H9 (cell line): ENCODE results near the gene SPATA6L. TPM values are rescaled to one million over a fixed set of nuclear protein-coding genes. Genes with fewer than 3 reads are reported as not detected.

Experiments
- DNase-seq: peaks from one replicate; pipeline ENCODE4 v3.0.0-alpha.2; 2017
- H2AFZ ChIP-seq: one replicate; pipeline ENCODE4 v1.6.1; 2013; ENCODE audit warnings: mild to moderate bottlenecking, low read length, control low read depth, moderate library complexity
- H2AK5ac ChIP-seq: 2 replicates; pipeline ENCODE4 v1.6.1; 2013; ENCODE audit warnings: low read length, control low read depth, mixed read lengths; ENCODE audit not compliant: insufficient read length
- H2BK120ac ChIP-seq: one replicate; pipeline ENCODE4 v1.6.1; 2013; ENCODE audit warnings: low read depth, mild to moderate bottlenecking, low read length, control low read depth, inconsistent platforms; ENCODE audit not compliant: poor library complexity, severe bottlenecking
- H2BK12ac ChIP-seq: 2 replicates; pipeline ENCODE4 v1.6.1; 2013; ENCODE audit warnings: low read length, control low read depth, mixed read lengths, low read depth; ENCODE audit not compliant: insufficient read length
- H2BK15ac ChIP-seq: 2 replicates; pipeline ENCODE4 v1.6.1; 2013; ENCODE audit warnings: low read depth, low read length, control low read depth
- H2BK20ac ChIP-seq: one replicate; pipeline ENCODE4 v1.6.1; 2013; ENCODE audit warnings: low read depth, mild to moderate bottlenecking, low read length, control low read depth, inconsistent platforms; ENCODE audit not compliant: poor library complexity, severe bottlenecking
- H2BK5ac ChIP-seq: 2 replicates; pipeline ENCODE4 v1.6.1; 2013; ENCODE audit warnings: low read length, control low read depth, mixed read lengths; ENCODE audit not compliant: insufficient read length
- H3K14ac ChIP-seq: 2 replicates; pipeline ENCODE4 v1.6.1; 2013; ENCODE audit warnings: low read length, control low read depth; ENCODE audit not compliant: insufficient read depth
- H3K18ac ChIP-seq: 2 replicates; pipeline ENCODE4 v1.6.1; 2013; ENCODE audit warnings: low read depth, mild to moderate bottlenecking, mixed read lengths, low read length, control low read depth; ENCODE audit not compliant: insufficient read length
- H3K23ac ChIP-seq: 2 replicates; pipeline ENCODE4 v1.6.1; 2013; ENCODE audit warnings: low read length, control low read depth, mixed read lengths, low read depth; ENCODE audit not compliant: insufficient read length
- H3K23me2 ChIP-seq: 2 replicates; pipeline ENCODE4 v1.6.1; 2013; ENCODE audit warnings: low read depth, mild to moderate bottlenecking, mixed read lengths, low read length, control low read depth; ENCODE audit not compliant: insufficient read length, poor library complexity, severe bottlenecking
- H3K27ac ChIP-seq: 2 replicates; pipeline ENCODE4 v1.5.1; 2013; ENCODE audit warnings: low read length, control low read depth, mixed read lengths, low read depth; ENCODE audit not compliant: insufficient read length
- H3K27me3 ChIP-seq: 2 replicates; pipeline ENCODE4 v1.6.1; 2013; ENCODE audit warnings: low read length, control low read depth, inconsistent platforms; ENCODE audit not compliant: insufficient read depth
- H3K4ac ChIP-seq: 2 replicates; pipeline ENCODE4 v1.6.1; 2013; ENCODE audit warnings: low read depth, mild to moderate bottlenecking, control low read depth, inconsistent platforms, low read length, moderate library complexity
- H3K4me1 ChIP-seq: 2 replicates; pipeline ENCODE4 v1.6.1; 2013; ENCODE audit warnings: low read length, control low read depth, inconsistent platforms; ENCODE audit not compliant: insufficient read depth
- H3K4me2 ChIP-seq: 2 replicates; pipeline ENCODE4 v1.6.1; 2013; ENCODE audit warnings: low read length, control low read depth, mixed read lengths; ENCODE audit not compliant: insufficient read length, insufficient read depth
- H3K56ac ChIP-seq: 2 replicates; pipeline ENCODE4 v1.6.1; 2013; ENCODE audit warnings: low read depth, mild to moderate bottlenecking, mixed read lengths, low read length, control low read depth; ENCODE audit not compliant: insufficient read length
- H3K79me1 ChIP-seq: 2 replicates; pipeline ENCODE4 v1.6.1; 2013; ENCODE audit warnings: low read depth, mild to moderate bottlenecking, moderate library complexity, low read length, control low read depth, inconsistent platforms; ENCODE audit not compliant: insufficient read depth, poor library complexity, severe bottlenecking
- H3K79me2 ChIP-seq: 2 replicates; pipeline ENCODE4 v1.6.1; 2013; ENCODE audit warnings: low read length, control low read depth, inconsistent platforms; ENCODE audit not compliant: insufficient read depth
- H3K9ac ChIP-seq: 2 replicates; pipeline ENCODE4 v1.6.1; 2013; ENCODE audit warnings: low read length, control low read depth, mixed read lengths; ENCODE audit not compliant: insufficient read length; ENCODE audit errors: extremely low read depth
- H3K9me3 ChIP-seq: one replicate; pipeline ENCODE4 v1.6.1; 2013; ENCODE audit warnings: low read depth, low read length, inconsistent platforms; ENCODE audit not compliant: control insufficient read depth
- H3T11ph ChIP-seq: one replicate; pipeline ENCODE4 v1.6.1; 2013; ENCODE audit warnings: mild to moderate bottlenecking, low read length, control low read depth, inconsistent platforms
- H4K20me1 ChIP-seq: one replicate; pipeline ENCODE4 v1.6.1; 2013; ENCODE audit not compliant: control insufficient read depth, insufficient read length, insufficient read depth
- H4K5ac ChIP-seq: 2 replicates; pipeline ENCODE4 v1.6.1; 2013; ENCODE audit warnings: low read depth, mild to moderate bottlenecking, mixed read lengths, low read length, control low read depth; ENCODE audit not compliant: insufficient read length
- H4K8ac ChIP-seq: replicated peaks from 2 replicates; pipeline ENCODE4 v1.6.1; 2013; ENCODE audit warnings: low read length, control low read depth, mixed read lengths, low read depth; ENCODE audit not compliant: insufficient read length
- H4K91ac ChIP-seq: 2 replicates; pipeline ENCODE4 v1.6.1; 2013; ENCODE audit warnings: low read depth, mild to moderate bottlenecking, moderate library complexity, mixed read lengths, low read length, control low read depth; ENCODE audit not compliant: insufficient read length
- H3K27ac Mint-ChIP-seq, 3 experiments: 2 replicates in 2 of 3; 3 replicates in 1 of 3; pipeline ENCODE4 v1.8.0; 2020 to 2021; ENCODE audit warnings: mixed read lengths in 3 of 3, mild to moderate bottlenecking in 1 of 3, moderate library complexity in 1 of 3
- H3K27me3 Mint-ChIP-seq: 2 replicates; pipeline ENCODE4 v1.8.0; 2021; ENCODE audit warnings: low read depth, mild to moderate bottlenecking, moderate library complexity, mixed read lengths
- H3K36me3 Mint-ChIP-seq, 3 experiments: 2 replicates in 2 of 3; 3 replicates in 1 of 3; pipeline ENCODE4 v1.8.0; 2020 to 2021; ENCODE audit warnings: low read depth in 3 of 3, mixed read lengths in 3 of 3; ENCODE audit not compliant: insufficient read depth in 1 of 3
- H3K4me1 Mint-ChIP-seq, 2 experiments: 2 replicates each; pipeline ENCODE4 v1.8.0; 2020; ENCODE audit warnings: mixed read lengths in 2 of 2
- H3K4me3 Mint-ChIP-seq, 2 experiments: 2 replicates in 1 of 2; 3 replicates in 1 of 2; pipeline ENCODE4 v1.8.0; 2020 to 2021; ENCODE audit warnings: mild to moderate bottlenecking in 2 of 2, mixed read lengths in 2 of 2, moderate library complexity in 1 of 2
- H3K9me3 Mint-ChIP-seq, 2 experiments: 2 replicates in 1 of 2; 3 replicates in 1 of 2; pipeline ENCODE4 v1.8.0; 2020; ENCODE audit warnings: mild to moderate bottlenecking in 2 of 2, mixed read lengths in 2 of 2, moderate library complexity in 1 of 2
- CTCF ChIP-seq: fragments of 200-600 bp; sonication (generic); conservative IDR thresholded peaks from 3 replicates; pipeline ENCODE4 v1.8.0; 2021; ENCODE audit warnings: antibody characterized with exemption, mild to moderate bottlenecking
- WGBS: extraction: QIAGEN DNeasy Blood & Tissue Kit; methylation state at CpG from one replicate; pipeline ENCODE4 v1.1.7; 2013; ENCODE audit warnings: missing lambda C conversion rate, low lambda C conversion rate, mixed read lengths; ENCODE audit not compliant: insufficient read length; ENCODE audit errors: extremely low coverage; 5-methylcytosine and 5-hydroxymethylcytosine counted together
- total RNA-seq: library from RNA; stranded (reverse); gene quantifications from 2 replicates; pipeline ENCODE4 v1.2.1, GENCODE V29; 2021

SPATA6L gene
- total RNA-seq, 1 experiment from 2014 or later: 0.87 TPM

DNA sequence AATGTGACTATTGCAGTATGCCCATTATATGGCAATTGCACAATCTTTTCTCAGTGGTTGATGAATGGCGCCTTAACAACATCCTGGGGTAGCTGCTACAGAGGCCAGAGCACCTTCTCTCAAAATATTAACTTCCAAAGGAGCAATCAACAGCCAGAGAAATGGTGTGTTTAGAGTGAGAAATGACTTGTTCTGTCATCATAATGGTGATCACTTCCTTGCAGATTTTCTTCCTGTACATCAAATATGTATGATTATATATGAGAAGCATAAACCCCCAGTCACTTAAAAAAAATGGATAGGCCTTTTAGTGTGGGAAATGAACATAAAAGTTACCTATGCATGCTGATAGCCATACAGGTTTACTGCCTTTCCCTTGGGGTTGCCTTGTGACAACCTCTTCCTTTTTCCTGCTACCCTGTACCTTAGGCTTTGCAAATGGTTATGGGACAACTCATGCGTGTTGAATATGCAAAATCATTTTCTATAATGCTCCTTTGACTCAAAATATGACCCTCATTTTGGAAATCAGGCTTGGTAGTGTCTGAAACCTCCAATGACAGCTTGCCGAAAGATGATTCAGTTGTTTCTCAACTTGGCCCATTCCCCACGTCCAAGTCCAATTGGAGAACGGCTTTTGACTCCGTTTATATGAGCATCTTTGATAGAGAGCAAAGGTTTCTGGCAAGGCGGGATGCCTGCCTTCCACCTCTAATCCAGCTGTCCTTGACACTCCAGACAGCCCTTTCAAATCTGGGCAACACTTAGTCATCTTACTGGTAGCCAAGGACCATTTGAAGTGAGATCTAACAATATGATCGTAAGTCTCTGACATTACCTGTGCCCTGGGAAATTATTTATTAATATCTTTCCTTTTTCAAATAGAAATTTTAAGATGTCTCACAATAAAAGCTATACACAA lies 106.8 kb downstream of the SPATA6L start:
- H3K4me3 Mint-ChIP-seq: no peak overlapping the region

More for the DNA sequence above, 106.8 kb downstream of the SPATA6L start:
- DNase-seq: no peak
- no CpG with 5 or more reads among the region's 8 CpGs for WGBS
- Mint-ChIP-seq H3K4me1 (peaks cover 14 to 16% of the 10 kb centered on the region in 2 experiments), H3K36me3 (peaks cover 0 to 4% (median 0%) of the 10 kb centered on the region in 3 experiments; a peak in 1 of 7 replicates), H3K9me3 (no peaks in the 10 kb centered on the region), H3K27ac (no peak overlapping the region), H3K27me3 (no peaks in the 10 kb centered on the region)
- Histone ChIP-seq H3K79me2 (no peaks in the 10 kb centered on the region), H3K14ac (no peak overlapping the region), H4K20me1 (no peaks in the 10 kb centered on the region), H3K18ac (no peak overlapping the region), H2BK5ac (no peak overlapping the region), H4K8ac (no peak overlapping the region), H2BK120ac (no peak overlapping the region), H3K27me3 (no peaks in the 10 kb centered on the region), H3K4me2 (no peak overlapping the region), H3T11ph (no peak overlapping the region), H3K4me1 (no peaks in the 10 kb centered on the region), H3K56ac (no peak overlapping the region), H3K9me3 (no peaks in the 10 kb centered on the region), H3K23me2 (no peaks in the 10 kb centered on the region), H2AFZ (no peak overlapping the region), H3K27ac (no peak overlapping the region), H4K5ac (no peak overlapping the region), H2AK5ac (no peak overlapping the region), H3K79me1 (no peaks in the 10 kb centered on the region), H4K91ac (no peak overlapping the region), H3K9ac (no peak overlapping the region), H2BK20ac (no peak overlapping the region), H3K23ac (no peak overlapping the region), H3K4ac (no peak overlapping the region), H2BK15ac (no peak overlapping the region), H2BK12ac (no peak overlapping the region)
- no peak for TF ChIP-seq CTCF
